ENCODE data around the gene RBP3.
"Not testable (repeated sequence)": the region's sequence is repeated elsewhere in the genome, so short reads cannot be mapped to it uniquely, and the experiment has no call there.

Gene RBP3

GRCh38 chr10:47376522-47377220, 28.5 kb downstream of the RBP3 start:
- no peak for FAIRE-seq

GRCh38 chr10:47378183-47378510, 30.0 kb downstream of the RBP3 start:
- no peak for FAIRE-seq

GRCh38 chr10:47378606-47379444, 30.7 kb downstream of the RBP3 start:
- FAIRE-seq: no peak

DNA sequence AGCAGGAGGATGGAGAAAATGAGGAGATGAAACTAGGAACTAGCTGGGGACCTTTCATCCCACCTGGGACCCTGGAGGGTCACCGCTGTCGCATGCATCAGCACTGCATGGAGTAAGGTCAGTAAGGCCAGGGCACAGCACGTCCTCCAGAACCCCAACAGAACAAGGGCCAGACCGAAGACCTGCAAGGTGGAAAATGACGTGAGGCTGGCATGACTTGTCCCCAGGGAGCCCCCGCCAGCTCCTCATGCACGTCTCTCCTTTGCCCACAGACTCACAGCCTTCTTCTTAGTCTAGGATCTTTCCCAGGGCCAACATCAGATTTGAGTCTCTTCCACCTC, 31.3 kb downstream of the RBP3 start:
- no peak for FAIRE-seq

DNA sequence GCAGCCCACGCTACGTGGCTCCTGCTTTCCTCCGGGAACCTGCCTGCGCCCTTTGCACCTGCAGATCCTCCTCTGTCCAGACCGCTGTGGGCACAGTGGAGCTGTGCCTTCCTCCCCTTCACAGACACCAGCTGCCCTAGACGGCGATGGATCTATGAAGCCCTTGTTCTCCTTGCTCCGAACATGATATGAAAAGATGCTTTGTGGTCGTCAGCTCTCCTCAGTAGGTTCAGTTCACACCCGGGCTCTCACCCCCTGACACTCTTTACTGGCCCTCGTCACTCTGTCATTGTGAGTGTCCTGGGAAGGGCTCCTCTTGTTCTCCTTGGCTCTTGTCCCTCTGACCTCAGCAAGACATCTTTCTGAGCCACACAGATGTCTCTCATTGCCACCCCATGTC, 31.7 kb downstream of the RBP3 start:
- no peak for FAIRE-seq

DNA sequence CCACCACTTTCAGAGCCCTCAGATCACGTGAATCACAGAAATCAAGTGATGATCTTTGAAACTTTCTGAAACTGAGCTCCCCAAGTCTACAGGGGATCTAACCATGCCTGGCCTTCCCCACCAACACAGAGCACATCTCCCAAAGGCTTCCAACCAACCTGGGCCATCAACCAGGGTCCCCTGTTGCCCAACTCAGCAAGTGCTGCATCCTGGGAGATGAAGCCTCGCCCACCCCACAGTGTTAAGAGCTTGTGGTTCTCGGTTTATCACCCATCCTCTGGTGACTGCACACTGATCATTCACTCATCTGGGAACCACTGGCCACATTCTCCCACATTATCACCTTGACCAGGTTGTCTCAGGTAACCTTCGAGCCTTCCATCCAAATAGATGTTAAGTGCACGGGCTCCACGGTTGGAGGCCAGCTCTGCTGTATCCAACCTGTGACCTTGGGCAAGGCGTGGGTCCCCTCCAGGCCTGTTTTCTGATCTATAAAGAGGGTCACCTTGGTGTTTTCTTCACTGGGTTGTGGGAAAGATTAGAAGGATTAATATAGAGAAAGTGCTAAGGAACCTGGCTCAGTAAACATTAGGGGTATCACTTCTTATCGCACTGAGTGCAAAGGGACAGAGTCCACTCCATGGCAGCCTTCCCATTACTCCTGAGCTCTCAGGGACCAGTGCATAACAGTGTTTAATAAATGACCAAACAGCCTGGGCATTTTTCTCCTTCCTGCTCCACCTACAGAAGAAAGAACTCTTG, 32.4 kb downstream of the RBP3 start:
- no peak for FAIRE-seq

GRCh38 chr10:47381103-47381395, 32.9 kb downstream of the RBP3 start:
- no peak for FAIRE-seq

DNA sequence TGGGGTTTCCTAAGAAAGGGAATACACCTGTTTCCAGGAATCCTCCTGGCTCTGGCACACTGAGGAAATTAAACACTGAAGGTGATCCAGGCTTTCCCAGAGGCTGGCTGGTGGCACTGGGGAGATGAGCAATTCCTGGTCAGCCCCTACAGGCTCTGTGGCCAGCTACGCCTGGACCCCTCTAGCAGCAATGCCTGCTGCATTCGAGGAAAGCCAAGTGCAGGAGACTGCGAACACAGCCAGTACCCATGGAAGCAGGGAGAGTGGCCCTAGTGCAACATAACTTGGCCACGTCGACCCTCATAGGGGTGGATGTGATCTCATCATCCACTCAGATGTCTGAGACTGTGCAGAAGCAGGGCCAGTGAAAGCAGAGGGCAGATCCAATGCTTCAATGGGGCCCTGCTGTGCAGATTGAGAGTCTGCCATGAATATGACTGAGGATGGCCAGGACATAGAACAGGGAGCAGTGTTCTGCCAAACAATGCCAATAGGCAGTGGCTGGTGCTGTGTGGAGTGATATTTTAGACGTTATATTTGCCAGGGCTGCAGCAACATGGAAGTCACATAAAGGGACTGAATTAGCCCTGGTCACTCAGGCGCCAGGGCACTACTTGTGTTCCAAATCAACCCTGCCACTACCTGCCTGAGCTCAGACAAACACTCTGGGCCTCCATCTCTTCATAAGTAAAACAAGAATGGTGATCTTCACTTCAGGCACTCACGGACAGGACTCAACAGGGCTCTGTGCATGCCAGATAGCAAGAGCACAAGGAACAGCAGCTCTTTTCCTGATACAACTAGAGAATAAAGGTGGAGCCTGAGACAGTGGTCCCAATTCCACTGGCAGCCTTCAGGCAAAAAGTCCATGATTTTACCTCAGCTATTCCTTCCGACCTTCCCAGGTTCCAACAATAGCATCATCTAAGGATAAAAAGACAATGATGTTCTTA, 33.5 kb downstream of the RBP3 start:
- no peak for FAIRE-seq

DNA sequence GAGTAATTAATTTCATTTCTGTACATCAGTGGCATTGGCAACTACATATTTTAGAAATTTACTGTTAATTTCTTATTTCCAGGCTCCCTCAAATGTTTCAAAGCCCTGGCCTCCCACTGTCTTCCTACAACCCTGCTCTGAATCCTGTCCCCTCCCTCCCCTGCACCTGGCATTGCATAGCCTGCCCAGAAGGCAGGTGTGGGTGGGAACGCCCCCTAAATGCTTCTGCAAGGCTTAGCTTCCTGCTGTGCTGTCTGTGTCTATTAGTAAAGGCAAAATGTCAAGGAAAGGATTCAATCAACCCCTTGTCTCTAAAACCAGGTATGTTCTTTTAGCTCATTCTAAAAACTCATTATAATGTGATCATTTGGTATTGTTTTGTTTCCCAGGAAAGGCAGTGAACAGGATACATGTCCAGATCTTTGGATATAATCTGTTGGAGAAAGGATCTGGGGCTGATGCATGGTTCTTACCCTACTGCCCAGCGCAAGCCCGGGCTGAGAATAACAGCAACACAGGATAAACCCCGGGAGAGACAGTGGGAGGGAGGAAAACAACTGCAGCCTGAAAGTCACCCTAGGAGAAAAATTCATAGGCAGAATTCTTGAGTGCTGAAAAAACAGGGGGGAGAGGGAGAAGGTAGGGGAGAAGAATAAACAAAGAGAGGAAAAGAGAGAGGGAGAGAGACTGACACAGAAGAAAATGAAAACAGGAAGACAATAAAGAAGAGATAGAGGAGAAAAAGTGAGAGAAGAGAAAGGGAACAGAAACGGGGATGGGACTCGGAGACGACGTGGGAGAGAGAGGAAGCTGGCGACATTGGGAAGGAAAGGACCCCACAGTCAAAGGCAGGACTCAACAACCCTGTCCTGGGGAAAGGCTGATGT, 35.3 kb downstream of the RBP3 start:
- no peak for FAIRE-seq

- FAIRE-seq: no peak
Measured at GRCh38 chr10:47384148-47384921, 36.2 kb downstream of the RBP3 start, which contains the start of gene ZNF488. Gene ZNF488 (minus strand): TSS chr10:47384293. CDS start chr10:47368829, 15,464 bp downstream.

GRCh38 chr10:47386104-47386503, 37.9 kb downstream of the RBP3 start:
- not testable (repeated sequence) for FAIRE-seq

- no peak for FAIRE-seq
Measured at GRCh38 chr10:47388879-47389278, 40.7 kb downstream of the RBP3 start.

GRCh38 chr10:47389619-47390018, 41.5 kb downstream of the RBP3 start:
- FAIRE-seq: no peak

GRCh38 chr10:47396311-47396717, 48.2 kb downstream of the RBP3 start:
- no peak for FAIRE-seq

DNA sequence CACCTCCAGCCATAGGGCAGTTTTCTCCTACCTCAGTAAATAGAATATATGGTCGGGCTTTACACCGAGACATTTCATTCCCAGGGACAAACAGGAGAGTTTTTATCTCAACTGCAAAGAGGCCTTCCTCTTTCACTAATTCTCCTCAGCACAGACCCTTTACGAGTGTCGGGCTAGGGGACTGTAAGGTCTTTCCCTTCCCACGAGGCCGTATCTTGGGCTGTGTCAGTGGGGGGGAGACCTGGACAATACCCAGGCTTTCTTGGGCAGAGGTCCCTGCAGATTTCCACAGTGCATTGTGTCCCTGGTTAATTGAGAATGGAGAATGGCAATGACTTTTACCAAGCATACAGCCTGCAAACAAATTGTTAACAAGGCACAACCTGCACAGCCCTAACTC, 49.1 kb downstream of the RBP3 start:
- no peak for FAIRE-seq

DNA sequence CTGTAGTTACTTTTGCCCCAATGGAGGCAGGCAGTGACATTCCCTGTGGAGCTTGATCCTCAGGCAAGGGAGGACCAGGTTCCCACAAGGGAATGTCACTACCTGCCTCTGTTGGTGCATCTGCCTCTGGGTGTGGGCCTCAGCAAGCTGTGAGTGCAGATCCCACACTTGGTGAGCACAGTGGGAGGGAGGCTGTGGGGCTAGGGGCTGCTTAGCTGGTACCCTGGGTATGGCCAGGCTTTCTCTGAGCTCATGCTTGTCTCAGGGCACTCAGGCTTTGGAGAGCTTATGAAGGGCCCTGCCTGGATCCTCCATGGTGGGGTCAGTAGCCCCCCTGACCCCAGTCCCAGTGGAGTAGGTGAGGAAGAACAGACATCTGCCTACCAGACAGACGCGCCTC, 52.1 kb downstream of the RBP3 start:
- FAIRE-seq: no peak

DNA sequence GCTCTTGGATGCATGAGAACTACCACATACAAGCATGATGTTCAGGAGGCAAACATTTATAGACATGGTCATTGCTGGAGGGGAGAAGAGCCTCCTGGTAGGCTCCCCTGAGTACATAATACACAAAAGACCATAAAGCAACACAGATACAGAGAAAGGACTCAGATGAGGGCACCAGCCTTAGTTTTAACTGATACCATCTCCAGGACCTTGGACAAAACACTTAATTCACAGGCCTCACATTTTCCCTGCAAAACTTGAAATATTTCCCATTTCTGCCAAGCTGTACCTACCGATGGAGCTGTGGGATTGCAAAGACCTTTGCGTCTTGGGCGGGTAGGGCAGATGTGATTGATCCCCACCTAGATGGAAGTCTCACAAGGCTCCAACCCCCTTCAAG, 52.6 kb downstream of the RBP3 start:
- no peak for FAIRE-seq

GRCh38 chr10:47401210-47401609, 53.0 kb downstream of the RBP3 start:
- no peak for FAIRE-seq

GRCh38 chr10:47401874-47402640, 53.9 kb downstream of the RBP3 start:
- FAIRE-seq: no peak
